Measurements from ENCODE around the gene PRPF39.
"Not testable (repeated sequence)": the region's sequence is repeated elsewhere in the genome, so short reads cannot be mapped to it uniquely, and the experiment has no call there.

The PRPF39 gene

GRCh38 chr14:45083976-45084722 lies at the start of gene PRPF39:
Gene PRPF39, plus strand, starts transcription at chr14:45084116. Its CDS starts 11,124 bp downstream, at chr14:45095240.
- DNase-seq (ENCODE audit: low read depth in 2 of 2), result peak; percentile 92 to 93

GRCh38 chr14:45034730-45035129 lies 49.2 kb upstream of the PRPF39 start:
- no peak for DNase-seq (ENCODE audit: low read depth in 2 of 2)

GRCh38 chr14:45038256-45038655 lies 45.7 kb upstream of the PRPF39 start:
- no peak for DNase-seq (ENCODE audit: low read depth in 2 of 2)

GRCh38 chr14:45038865-45039264 lies 45.1 kb upstream of the PRPF39 start:
- no peak for DNase-seq (ENCODE audit: low read depth in 2 of 2)

- no peak for DNase-seq (ENCODE audit: low read depth in 2 of 2)
Observed at GRCh38 chr14:45039390-45039789, 44.5 kb upstream of the PRPF39 start.

- no peak for DNase-seq (ENCODE audit: low read depth in 2 of 2)
Observed at GRCh38 chr14:45041641-45042040, 42.3 kb upstream of the PRPF39 start.

DNA sequence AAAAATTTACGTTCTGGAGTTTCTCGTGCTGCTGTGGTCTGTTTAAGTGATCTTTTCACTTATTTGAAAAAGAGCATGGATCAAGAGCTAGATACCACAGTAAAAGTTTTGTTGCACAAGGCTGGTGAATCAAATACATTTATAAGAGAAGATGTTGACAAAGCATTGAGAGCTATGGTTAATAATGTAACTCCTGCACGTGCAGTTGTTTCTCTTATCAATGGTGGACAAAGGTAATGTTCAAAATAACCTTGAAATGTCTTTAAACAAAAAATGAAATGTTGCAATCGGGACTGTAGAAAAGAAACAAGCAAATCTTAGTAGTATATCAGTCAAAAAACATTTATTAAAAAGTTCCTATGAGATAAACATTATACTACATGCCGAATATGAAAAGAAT lies 39.3 kb upstream of the PRPF39 start:
- no peak for DNase-seq (ENCODE audit: low read depth in 2 of 2)

GRCh38 chr14:45048385-45048784 lies 35.5 kb upstream of the PRPF39 start:
- DNase-seq (ENCODE audit: low read depth in 2 of 2), result no peak

GRCh38 chr14:45051180-45051579 lies 32.7 kb upstream of the PRPF39 start:
- DNase-seq (ENCODE audit: low read depth in 2 of 2), result no peak

DNA sequence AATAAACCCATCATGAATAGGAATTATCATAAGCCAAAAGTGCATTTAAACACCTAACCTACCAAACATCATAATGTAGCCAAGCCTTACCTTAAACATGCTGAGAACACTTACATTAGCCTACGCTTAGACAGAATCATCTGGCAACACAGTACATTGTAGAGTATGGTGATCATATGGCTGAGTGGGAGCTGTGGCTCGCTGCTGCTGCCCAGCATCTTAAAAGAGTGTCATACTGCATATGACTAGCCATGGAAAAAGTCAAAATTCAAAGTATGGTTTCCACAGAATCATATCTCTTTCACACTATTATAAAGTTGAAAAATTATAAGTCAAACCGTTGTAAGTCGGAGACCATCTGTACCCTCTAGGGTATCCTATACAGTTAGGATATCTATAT lies 32.0 kb upstream of the PRPF39 start:
- no peak for DNase-seq (ENCODE audit: low read depth in 2 of 2)

DNA sequence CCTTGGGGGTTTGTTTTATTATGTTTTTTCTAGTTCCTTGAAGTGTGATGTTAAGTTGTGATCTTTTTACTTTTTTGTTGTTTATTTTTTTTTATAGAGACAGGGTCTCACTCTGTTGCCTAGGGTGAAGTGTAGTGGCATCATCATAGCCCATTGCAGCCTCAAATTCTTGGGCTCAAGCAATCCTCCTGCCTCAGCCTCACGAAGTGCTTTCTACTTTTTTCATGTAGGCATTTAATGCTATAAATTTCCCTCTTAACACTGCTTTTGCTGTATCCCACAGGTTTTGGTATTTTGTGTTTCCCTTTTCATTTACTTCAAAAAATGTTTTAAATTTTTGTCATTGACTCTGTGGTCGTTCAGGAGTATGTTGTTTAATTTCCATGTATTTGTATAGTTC lies 26.6 kb upstream of the PRPF39 start:
- no peak for DNase-seq (ENCODE audit: low read depth in 2 of 2)

DNA sequence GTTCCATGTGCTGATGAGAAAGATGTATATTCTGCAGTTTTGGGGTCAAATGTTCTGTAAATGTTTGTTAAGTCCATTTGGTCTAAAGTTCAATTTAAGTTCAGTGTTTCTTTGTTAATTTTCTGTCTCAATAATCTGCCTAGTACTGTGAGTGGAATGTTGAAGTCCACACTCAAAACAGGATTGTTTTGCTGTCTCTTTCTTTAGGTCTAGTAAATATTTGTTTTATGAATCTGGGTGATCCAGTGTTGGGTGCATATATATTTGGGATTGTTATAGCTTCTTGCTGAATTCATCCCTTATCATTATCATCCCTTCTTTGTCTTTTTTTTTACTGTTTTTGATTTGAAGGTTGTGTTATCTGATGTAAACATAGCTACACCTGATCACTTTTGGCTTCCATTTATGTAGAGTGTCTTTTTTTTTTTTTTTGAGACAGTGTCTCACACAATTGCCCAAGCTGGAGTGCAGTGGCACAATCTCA lies 26.0 kb upstream of the PRPF39 start:
- DNase-seq (ENCODE audit: low read depth in 2 of 2), result no peak

DNA sequence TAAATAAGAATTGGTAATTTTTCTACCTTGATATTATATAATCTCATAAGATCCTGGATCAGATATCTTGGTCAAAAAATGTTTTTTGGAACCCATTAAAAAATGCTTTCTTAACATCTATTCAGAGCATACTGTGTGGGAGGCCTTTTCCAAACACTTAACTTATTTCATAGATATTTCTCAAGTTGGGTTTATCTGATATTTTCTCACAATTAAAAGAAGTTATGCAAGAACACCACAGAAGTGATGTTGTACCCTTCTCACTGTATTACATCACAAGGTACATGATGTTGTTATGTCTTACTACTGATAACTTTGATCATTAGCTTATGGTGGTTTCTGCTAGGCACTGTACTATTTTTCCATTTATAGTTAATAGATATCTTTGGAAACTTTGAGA lies 23.4 kb upstream of the PRPF39 start:
- no peak for DNase-seq (ENCODE audit: low read depth in 2 of 2)

- DNase-seq (ENCODE audit: low read depth in 2 of 2), result no peak
Observed at GRCh38 chr14:45065540-45065939, 18.4 kb upstream of the PRPF39 start.

GRCh38 chr14:45065956-45066355 lies 18.0 kb upstream of the PRPF39 start:
- DNase-seq (ENCODE audit: low read depth in 2 of 2), result no peak

GRCh38 chr14:45066667-45067066 lies 17.2 kb upstream of the PRPF39 start:
- DNase-seq (ENCODE audit: low read depth in 2 of 2), result no peak

GRCh38 chr14:45068396-45068795 lies 15.5 kb upstream of the PRPF39 start:
- no peak for DNase-seq (ENCODE audit: low read depth in 2 of 2)

DNA sequence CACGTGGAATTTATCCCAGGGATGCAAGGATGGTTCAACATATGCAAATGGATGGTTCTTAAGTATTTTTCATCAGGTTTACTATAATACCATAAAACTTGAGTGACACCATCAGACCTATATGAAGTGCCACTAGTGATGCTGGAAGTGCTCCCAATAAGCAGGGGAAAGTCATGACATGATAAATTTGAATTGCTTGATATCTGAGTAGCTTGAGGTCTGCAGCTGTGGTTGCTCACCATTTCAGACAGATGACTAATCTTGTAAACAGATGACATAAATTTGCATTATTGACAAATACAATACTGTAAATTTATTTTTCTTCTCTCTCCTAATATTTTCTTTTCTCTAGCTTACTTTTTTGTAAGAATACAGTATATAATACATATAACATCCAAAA lies 13.7 kb upstream of the PRPF39 start:
- DNase-seq (ENCODE audit: low read depth in 2 of 2), result no peak

DNA sequence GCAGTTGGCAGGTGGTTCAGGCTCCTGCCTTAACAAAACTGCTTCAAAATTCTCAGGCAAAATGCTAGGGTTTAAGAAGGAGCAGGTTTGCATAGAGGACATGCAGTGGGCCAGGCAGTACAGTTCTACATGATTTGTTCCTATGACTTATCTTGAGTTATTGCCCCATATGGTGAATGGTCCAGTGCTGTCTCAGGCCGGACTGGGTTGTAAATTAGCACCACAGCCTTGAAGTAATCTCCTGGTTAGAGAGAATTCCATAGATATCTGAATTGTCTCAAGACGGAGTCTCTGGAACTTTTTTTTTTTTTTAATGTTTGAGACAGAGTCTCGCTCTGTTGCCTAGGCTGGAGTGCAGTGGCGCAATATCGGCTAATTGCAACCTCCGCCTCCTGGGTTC lies 11.8 kb upstream of the PRPF39 start:
- DNase-seq (ENCODE audit: low read depth in 2 of 2), result no peak

GRCh38 chr14:45073231-45073879 lies 10.6 kb upstream of the PRPF39 start:
- no peak for DNase-seq (ENCODE audit: low read depth in 2 of 2)

GRCh38 chr14:45078323-45078722 lies 5.6 kb upstream of the PRPF39 start:
- DNase-seq (ENCODE audit: low read depth in 2 of 2), result no peak

- DNase-seq (ENCODE audit: low read depth in 2 of 2), result not testable (repeated sequence)
Observed at GRCh38 chr14:45080416-45080968, 3.4 kb upstream of the PRPF39 start.

GRCh38 chr14:45081096-45081495 lies 2.8 kb upstream of the PRPF39 start:
- DNase-seq (ENCODE audit: low read depth in 2 of 2), result not testable (repeated sequence)

Measured in stimulated activated CD8-positive, alpha-beta memory T cell treated with anti-CD3 and anti-CD28 coated beads, Interleukin-15, amount 100 ng/mL, for 4 hours (primary cell).